Non-pigmented ciliary epithelial cell (primary cell): ENCODE measurements around the gene CNN2.
A peak's percentile ranks its signal among the peaks of the same experiment; 100 is the strongest.

ENCODE experiments used
- DNase-seq: peaks from one replicate; pipeline ENCODE4 v3.0.0-alpha.2; 2010; ENCODE audit warnings: low read depth

The CNN2 gene

DNA sequence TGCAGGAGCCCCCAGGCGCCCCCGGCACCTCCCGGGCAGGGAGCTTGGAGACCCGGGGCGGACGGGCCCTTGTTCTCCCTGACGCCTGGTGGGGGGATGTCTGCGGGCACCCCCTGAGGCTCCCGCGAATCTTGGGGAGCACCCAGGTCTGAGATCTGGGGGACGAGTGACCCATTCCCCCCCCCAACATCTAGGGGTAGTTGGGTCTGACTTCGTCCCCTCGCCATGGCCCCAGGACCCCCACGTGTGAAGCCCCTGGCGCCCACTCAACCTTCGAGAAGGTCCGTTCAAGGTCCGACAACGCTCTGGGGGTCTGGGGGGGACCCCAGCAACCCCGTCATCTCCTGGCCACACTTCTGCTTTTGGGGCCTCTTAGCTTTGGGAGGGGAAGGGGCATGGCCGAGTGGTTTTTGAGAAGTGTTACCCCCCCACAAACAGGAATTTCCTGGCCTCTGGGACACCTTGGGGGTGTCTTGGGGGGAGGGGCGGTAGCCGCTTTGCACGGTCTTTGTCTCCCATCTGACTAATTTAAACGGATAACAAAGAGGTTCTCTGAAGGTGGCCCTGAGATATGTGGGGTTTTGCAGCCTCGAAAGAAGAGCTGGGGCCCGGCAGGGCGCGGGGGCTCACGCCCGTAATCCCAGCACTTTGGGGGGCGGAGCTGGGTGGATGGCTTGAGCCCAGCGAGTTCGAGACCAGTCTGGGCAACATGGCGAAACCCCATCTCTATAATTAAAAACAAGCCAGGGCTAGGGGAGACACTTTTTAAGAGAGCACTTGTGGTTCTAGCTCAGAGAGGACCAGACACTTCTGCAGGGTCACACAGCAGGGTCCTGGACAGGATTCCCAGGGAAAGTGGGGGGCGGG is 608 bp downstream of the CNN2 start:
- DNase-seq = no peak

DNA sequence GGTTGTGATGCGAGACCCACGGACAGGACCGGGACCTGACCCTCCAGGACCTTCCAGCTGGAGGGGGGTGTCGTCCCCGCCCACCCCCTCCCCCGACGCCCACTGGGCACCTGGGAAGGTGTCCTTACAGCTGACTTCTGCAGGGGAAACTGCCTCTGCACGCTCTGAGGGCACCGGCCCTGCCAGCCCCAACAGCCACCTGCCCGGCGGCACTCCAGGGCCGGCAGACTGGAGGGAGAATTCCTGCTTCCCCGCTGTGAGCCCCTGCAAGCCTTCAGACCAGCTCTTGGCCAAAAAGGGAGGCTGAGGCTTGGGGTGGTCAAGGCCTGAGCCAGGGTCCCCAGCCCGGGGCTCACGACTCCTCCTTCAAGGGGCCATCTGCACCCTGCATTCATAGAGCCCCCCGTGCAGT is 1.2 kb downstream of the CNN2 start:
- DNase-seq = no peak

DNA sequence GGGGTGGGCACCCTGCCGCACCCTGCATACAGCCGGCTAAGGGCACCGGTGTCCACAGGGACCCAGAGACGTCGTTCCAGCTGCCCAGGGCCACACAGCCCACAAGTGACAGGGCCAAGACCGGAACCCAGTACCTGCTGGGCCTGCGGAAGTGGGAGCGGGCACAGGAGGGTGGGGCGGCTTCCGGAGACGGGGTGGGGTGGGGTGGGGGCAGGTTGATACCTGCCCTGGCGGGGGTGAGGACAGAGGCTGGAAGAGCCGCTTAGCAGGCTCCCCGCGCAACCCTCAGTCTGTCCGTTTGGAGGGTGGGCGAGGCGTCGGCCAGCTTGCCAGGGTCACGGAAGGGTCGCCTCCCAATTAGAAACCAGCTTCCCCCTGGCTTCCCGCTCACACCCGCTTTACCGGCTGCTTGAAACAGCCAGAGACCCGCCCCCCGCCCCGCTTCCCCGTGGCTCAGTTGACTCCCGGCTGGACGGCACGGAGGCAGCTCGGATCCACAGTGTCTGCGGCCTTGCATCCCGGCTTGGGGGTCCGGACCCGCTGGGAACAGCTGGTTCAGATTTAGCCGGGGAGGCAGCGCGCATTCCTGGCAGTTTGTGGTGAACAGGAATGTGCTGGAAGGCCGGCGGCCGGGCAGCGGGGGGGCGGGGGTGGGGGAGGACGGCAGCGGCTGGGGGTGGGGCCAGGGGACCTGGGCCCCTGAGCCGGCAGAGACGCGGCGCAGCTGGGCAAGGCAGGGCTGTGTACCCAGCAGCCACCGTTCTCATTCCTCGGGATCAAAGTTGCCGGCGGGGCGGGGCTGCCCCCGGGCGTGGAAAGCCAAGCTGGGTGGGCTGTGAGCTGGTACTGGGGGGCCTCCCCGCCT is 1.9 kb downstream of the CNN2 start:
- DNase-seq = peak; percentile 70

DNA sequence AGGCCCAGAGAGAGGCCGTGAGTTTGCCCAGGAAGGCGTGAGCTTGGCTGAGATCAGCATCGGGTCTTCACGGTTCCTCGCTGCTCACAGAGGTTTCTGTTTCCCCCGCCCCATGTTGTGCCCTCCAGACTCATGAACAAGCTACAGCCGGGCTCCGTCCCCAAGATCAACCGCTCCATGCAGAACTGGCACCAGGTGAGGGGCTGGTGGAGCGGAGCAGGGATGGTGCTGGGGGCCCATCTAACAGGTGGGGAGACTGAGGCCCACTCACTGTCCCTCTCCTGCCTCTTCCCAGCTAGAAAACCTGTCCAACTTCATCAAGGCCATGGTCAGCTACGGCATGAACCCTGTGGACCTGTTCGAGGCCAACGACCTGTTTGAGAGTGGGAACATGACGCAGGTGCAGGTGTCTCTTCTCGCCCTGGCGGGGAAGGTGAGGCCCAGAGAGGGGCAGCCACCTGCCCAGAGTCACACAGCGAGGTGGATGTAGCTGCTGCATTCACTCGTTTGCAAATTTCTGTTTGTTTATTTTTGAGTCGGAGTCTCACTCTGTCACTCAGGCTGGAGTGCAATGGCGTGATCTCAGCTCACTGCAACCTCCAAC is 6.0 kb downstream of the CNN2 start:
- no peak for DNase-seq

DNA sequence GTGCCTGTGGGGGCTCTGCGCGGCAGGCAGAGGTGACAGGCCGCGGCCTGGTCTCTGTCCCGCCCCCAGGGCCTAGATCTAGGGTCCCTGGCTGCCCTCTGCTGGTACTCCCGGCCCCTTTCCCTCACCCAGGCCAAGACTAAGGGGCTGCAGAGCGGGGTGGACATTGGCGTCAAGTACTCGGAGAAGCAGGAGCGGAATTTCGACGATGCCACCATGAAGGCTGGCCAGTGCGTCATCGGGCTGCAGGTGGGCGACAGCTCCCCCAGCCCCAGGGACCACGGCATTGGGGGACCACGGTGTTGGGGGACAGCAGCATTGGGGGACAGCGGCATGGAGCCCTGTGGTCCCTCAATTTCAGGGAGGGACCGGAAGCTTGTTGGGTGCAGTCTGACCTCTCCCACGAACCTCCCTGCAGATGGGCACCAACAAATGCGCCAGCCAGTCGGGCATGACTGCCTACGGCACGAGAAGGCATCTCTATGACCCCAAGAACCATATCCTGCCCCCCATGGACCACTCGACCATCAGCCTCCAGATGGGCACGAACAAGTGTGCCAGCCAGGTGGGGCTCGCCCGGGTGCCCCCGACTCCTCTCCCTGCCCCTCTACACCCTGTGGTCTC is 9.7 kb downstream of the CNN2 start:
- DNase-seq = no peak

DNA sequence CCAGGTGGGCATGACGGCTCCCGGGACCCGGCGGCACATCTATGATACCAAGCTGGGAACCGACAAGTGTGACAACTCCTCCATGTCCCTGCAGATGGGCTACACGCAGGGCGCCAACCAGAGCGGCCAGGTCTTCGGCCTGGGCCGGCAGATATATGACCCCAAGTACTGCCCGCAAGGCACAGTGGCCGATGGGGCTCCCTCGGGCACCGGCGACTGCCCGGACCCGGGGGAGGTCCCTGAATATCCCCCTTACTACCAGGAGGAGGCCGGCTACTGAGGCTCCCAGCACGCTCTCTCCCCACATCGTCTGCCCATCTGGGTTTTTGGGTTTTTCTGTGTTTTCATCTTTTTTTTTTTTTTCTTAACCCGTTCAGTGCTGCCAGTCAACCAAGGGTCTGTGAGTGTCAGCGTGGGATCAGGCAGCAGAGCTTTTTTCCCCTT is 11.2 kb downstream of the CNN2 start:
- DNase-seq = no peak

DNA sequence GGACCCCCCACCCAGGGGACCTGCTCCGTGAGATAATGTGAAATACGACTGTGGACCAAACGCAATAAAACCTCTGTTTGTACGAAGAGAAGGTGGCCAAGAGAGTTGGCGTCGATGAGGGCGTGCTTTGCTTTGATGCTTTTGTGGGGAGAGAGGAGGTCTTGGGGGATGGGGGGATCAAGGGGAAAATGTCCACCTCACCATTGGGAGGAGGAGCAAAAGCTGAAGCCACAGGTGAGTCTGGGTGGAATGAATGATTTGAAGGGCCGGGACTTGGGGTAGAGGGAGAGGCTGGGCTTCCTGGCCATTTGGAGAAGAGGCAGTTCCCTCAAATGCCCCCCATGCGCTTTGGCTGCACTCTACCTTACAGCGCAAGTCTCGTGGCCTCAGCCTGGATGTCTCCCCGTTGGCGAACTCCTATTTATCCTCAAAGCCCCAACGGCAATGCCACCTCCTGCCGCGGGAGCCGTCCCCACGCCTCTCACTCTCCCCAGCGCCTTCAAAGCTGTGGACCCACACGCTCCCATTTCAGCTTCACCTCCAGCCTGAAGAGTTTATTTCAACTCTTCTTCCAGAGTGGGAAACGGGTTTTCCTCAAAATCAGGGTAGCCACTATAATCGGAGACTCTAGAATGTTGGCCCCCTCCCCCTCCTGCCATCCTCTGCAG is 12.7 kb downstream of the CNN2 start:
- DNase-seq = no peak

DNA sequence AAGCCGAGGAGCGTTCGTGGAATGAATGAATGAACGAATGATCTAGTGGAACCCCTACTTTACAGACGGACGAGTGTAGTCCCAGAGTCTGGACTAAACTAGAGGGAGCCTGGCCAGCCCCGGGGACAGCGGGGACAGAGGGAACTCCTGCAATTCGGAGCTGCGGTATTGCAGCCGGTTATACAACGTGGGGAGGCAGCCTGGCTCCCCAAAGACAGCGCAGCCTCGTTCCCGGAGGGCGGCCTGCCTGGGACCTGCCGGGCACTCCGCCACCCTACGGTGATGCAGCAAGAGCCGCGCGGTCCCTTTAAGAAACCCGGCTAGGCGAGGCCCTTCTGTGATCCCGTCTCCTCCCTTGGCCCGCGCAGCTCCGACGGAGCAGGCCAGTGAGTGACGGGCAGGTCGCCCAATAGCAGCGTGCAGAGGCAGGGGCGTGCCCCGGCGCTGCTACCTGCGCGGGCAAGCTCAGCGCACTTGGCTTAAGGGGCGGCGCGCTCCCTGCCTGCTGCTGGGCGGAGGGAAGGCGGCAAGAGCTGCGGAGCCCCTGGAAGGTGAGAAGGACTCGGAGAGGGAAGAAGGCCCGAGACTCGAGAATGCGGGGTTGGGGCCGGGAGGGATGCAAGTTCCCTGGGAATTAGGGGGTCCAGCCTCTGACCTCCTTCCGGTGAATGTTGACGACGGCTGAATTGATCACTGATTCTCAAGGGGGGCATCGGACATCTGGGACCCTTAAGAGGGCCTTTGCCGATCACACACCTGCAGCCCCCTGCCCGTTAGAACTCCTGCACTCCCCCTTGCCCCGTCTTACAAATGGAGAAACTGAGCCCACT is 13.5 kb downstream of the CNN2 start, which contains the start of gene ABCA7:
Gene ABCA7, plus strand, starts transcription at position 462 of the 830 bp plus-strand sequence. CDS start 1,255 bp downstream, outside the sequence.
- peak; percentile 86 for DNase-seq

DNA sequence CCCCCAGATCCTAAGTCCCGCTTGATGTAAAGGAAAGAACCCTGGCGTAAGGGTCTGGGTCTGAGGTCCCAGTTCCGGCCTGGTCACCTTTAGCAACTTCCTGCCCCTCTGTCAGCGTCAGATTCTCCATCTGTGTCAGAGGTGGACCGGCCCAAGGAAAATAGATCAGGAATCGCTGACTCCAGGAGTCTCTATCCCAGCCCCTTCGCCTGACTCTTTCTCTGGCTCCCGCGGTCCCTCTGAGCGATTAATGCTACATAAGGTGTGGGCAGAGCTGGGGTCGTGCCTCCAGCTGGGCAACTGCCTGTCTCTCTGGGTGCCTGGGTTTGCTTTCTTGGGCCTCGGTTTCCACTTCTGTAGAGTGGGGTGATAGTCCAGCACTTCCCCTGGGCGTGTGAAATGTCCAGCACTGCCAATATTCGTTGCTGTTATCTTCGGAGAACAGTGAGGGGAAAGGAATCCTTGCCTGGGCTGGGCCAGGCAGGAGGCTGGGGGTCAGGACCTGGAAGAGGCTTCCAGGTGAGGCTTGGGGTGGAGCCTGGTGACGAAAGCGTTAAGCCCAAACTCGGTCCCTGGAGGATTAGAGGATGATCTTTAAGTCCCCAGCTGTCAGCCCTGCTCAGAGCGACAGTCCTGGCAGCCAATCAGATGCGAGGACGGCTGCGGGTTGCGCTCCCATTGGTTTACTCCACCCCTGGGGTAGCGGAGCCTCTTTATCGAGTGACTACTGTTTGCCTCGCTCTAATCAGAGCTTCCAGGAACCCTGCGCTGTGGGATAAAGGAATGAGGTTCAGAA is 14.3 kb downstream of the CNN2 start:
- DNase-seq = peak; percentile 80

DNA sequence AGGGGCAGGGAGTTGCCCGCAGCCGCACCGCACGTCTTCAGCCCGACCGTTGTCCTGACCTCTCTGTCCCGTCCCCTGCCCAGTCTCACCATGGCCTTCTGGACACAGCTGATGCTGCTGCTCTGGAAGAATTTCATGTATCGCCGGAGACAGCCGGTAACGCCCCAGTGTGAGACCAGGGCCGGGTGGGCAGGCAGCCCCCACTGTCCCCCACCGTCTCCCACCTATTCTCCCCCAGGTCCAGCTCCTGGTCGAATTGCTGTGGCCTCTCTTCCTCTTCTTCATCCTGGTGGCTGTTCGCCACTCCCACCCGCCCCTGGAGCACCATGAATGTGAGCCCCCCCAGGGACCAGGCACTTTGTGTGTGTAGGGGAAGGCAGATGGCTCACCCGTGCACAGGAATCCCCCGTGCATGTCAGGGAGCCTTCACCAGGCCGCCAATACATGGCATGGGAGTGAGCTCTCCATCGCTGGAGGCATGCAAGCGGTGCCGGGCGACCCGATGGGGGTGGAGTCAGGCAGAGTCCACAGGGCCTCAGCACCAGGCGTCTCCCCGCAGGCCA is 14.9 kb downstream of the CNN2 start:
- DNase-seq = no peak

DNA sequence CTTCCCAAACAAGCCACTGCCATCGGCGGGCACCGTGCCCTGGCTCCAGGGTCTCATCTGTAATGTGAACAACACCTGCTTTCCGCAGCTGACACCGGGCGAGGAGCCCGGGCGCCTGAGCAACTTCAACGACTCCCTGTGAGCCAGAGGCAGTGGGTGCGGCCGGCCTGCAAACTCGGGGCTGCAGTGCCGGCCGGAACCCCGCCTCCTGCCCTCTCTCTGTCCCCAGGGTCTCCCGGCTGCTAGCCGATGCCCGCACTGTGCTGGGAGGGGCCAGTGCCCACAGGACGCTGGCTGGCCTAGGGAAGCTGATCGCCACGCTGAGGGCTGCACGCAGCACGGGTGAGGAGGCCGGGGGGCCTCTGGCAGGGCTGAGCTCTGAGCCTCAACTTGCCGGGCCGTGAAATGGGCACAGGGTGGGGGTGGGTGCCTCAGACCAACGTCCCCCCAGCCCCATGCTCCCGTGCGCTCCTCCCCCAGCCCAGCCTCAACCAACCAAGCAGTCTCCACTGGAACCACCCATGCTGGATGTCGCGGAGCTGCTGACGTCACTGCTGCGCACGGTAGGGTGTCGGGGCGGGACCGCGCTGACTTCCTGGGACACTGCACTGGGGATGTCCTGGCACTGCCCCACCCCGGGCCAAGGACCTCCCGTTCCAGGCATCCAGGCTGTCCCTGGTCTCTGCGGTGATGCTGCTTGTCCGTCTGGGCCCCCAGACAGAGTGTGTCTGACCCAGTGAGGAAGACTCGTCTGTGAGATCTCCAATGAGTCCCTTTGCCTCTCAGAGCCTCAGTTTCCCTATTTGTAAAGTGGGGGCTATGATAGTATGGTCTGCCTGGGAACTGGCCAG is 15.7 kb downstream of the CNN2 start:
- no peak for DNase-seq

DNA sequence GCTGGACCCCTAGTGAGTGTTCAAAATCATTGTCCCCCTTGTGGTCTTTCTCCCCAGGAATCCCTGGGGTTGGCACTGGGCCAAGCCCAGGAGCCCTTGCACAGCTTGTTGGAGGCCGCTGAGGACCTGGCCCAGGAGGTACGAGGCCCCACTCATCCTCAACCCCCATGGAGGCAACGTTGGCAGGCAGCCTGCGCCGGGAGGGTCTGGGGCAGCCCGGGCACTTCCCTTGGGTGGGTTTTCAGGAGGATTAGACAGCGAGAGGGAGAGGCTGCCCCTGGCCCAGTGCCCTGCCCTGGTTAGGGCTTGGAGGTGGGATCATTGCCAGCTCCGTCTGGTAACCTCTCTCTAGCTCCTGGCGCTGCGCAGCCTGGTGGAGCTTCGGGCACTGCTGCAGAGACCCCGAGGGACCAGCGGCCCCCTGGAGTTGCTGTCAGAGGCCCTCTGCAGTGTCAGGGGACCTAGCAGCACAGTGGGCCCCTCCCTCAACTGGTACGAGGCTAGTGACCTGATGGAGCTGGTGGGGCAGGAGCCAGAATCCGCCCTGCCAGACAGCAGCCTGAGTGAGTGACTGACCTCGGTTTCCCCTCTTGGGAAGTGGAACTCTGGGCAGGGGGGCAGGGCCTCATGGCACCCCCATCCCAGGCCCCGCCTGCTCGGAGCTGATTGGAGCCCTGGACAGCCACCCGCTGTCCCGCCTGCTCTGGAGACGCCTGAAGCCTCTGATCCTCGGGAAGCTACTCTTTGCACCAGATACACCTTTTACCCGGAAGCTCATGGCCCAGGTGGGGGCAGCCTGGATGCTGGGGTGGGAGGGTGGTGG is 16.5 kb downstream of the CNN2 start:
- DNase-seq = no peak

DNA sequence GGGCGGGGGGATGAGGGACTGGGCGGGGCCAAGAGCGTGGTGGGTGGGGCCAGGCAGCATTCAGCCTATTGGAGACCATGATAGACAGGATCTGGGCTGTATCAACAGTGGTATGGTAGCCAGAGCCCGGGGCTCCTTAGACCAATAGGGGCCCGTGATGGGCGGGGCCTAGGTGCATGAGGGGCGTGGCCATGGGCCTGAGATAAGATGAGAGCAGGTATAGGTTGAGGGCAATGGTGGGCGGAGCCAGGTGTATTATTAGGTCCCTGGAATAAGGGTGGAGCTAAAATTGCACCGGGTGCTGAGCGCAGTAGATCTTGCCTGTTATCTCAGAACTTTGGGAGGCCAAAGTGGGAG is 18.8 kb downstream of the CNN2 start:
- DNase-seq = no peak

DNA sequence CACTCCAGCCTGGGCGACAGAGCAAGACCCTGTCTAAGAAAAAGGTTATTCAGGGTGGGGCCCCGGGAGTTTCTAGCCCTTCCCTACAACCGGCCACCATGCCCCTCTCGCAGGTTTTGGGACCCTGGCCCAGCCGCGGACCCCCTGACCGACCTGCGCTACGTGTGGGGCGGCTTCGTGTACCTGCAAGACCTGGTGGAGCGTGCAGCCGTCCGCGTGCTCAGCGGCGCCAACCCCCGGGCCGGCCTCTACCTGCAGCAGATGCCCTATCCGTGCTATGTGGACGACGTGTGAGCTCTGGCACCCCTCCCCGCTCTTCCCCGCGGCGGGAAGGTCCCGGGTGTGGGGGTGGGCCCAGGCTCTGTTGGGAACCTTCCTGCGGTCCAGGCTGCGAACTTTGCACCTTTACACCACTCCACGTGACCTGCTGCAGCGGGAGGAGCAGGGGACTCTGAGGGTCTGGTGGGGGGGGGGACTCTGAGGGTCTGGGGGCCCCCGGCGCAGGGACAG is 19.8 kb downstream of the CNN2 start:
- DNase-seq = no peak

DNA sequence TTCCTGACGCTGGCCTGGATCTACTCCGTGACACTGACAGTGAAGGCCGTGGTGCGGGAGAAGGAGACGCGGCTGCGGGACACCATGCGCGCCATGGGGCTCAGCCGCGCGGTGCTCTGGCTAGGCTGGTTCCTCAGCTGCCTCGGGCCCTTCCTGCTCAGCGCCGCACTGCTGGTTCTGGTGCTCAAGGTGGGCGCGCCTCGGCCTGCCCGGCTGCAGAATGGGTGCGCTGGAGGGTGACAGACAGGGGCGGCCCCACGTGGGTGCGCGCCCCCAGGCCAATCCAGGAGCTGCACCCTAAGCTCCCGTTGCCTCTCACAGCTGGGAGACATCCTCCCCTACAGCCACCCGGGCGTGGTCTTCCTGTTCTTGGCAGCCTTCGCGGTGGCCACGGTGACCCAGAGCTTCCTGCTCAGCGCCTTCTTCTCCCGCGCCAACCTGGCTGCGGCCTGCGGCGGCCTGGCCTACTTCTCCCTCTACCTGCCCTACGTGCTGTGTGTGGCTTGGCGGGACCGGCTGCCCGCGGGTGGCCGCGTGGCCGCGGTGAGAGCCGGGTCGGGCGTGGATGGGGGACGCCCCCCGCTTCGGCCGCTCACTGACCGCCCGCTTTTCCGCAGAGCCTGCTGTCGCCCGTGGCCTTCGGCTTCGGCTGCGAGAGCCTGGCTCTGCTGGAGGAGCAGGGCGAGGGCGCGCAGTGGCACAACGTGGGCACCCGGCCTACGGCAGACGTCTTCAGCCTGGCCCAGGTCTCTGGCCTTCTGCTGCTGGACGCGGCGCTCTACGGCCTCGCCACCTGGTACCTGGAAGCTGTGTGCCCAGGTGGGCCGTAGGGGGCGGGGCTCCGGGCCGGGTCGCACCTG is 20.7 kb downstream of the CNN2 start:
- DNase-seq = no peak

DNA sequence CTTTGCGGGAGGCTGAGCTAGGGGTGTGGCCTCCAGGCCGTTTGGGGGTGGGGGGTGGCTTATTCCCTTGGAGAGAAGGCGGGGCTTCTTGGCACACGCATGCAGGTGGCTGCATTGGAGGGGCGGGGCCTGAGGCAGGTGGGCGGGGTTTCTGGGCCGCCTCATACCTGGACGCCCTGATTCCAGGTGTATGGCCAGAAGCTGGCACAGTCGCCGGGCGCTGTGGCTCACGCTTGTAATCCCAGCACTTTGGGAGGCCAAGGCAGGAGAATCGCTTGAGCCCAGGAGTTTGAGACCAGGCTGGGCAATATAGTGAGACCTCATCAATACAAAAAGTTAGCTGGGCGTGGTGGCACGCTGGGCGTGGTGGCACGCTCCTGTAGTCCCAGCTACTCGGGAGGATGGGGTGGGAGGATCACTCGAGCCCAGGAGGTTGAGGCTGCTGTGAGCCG is 21.3 kb downstream of the CNN2 start:
- DNase-seq = no peak
